ENCODE measurements around the gene SEZ6.

The SEZ6 gene

DNA sequence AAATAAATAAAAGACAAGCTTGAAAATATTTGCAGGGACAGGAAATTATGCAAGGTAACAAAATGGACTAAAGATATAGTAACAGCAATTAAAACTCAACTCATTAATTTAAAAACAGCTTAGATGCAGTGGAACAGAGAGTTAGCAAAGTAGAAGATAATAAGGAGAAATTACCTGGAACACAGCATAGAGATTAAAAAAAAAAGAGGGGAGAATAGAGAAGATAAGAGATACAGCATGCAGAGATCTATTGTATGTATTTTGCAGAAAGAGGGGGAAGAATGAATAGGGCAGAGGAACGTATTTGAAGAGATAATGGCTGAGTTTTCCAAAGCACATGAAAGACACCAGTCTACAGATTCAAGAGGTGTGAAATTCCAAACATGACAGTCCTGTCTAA lies 28.7 kb upstream of the SEZ6 start:
- no peak for DNase-seq (ENCODE audit: low spot score)

DNA sequence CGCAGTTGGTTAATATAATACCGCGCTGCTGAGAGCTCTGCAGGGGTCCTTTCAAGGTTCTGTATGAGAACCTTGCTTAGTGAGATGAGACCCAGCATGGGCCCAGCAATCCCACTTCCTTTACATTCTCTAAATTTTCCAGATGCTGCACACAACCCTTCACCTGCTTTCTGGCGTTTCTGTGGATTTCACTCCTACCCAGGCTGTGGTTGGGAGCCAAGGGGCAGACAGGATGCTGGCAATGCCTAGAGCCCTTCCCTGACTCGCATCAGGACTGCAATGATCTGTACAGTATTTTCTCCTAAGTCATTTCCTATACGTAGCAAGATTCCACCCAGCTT lies 27.0 kb upstream of the SEZ6 start:
- DNase-seq (ENCODE audit: low spot score) = no peak

DNA sequence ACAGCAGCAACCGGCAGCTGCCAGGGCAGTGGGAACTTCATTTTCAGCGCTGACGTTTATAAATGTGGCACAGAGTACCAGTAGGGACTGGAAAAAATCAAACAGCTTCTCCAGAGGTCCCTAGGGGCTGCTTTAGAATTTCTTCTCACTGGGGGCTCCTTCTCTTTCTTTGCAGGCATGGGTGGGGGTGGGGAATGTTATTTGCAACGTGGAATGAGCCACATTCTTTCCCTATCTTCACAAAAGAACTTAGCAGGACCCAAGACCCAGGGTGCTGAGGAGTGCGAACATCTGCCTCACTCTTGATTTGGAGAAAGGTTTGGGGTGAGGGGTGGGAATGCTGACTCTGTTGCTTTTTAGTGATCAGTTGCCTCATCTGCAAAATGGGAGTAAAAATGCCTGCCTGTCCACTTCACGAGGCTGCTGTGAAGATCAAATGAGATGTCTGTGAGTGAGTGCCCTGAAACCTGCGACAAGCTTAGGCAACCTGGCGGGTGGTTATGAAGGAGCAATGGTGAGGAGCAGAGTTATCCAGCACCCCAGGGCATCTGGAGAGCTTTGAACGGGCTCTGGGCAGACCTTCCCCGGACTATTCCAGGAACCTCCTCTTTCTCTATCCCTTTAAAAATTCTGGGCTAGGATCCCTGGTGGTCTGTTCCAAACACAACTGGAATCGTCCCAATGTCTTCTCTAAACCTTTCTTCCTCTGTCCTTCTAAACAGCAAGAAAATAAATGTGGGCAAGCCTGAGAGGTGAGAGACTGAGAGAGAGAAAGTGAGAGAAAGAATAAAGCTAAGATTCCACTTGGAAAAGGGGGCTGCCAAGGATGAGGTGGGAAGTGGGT lies 26.4 kb upstream of the SEZ6 start:
- DNase-seq (ENCODE audit: low spot score) = no peak

GRCh38 chr17:29031488-29031887 lies 25.7 kb upstream of the SEZ6 start:
- DNase-seq (ENCODE audit: low spot score) = no peak

DNA sequence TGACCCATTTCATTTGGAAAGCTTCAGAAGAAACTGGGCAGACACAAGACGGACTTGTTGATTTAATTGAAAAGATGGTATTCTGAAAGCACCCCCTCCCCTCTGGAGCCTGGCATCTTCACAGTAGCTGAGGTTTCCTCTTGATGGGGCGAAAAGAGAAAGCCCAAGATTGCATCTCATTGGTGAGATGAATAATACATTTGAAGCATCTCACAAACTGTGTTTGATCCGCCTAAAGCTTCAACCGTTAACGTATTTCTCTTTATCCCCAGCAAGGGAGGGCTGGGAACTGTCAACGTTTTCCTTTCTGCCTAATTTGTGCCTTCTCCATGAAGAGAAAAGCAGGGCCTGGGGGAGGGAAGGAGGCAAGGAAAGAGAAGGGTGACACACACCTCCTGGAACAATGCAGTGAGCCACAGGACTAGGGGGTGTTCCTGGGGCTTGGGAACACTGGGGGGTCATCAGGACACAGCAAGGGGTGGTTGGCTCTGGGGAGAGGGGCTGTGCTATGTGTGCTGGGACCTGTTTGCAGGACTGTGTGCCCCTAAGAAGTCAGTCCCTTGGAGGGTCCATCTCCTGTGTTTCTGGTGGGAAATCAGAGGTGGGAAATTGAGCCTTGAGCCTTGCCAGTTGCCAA lies 18.6 kb upstream of the SEZ6 start:
- no peak for DNase-seq (ENCODE audit: low spot score)

GRCh38 chr17:29022074-29022473 lies 16.2 kb upstream of the SEZ6 start:
- no peak for DNase-seq (ENCODE audit: low spot score)

DNA sequence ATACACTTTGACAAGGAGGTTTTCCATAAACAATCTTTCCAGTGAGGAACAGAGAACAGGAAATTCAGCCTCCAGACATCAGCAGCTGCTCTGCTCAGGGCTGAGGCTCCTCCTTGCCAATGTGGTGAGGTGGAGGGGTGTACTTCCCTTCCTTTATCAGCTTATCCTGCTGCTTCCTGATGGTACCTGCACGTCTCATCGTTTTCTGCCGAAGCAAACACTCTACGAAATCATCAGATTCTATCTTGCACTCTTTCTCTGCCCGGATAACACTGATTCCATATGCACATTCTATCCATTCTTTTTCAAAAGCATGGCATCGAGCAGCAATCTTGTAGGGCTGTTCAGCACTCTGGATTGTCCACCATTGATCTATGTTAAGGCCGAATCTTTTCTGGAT lies 15.4 kb upstream of the SEZ6 start:
- no peak for DNase-seq (ENCODE audit: low spot score)

- no peak for DNase-seq (ENCODE audit: low spot score)
Observed at GRCh38 chr17:29020576-29020975, 14.7 kb upstream of the SEZ6 start.

GRCh38 chr17:29019475-29020181 lies 13.8 kb upstream of the SEZ6 start:
- no peak for DNase-seq (ENCODE audit: low spot score)

- DNase-seq (ENCODE audit: low spot score) = no peak
Observed at GRCh38 chr17:29018788-29019474, 13.1 kb upstream of the SEZ6 start.

DNA sequence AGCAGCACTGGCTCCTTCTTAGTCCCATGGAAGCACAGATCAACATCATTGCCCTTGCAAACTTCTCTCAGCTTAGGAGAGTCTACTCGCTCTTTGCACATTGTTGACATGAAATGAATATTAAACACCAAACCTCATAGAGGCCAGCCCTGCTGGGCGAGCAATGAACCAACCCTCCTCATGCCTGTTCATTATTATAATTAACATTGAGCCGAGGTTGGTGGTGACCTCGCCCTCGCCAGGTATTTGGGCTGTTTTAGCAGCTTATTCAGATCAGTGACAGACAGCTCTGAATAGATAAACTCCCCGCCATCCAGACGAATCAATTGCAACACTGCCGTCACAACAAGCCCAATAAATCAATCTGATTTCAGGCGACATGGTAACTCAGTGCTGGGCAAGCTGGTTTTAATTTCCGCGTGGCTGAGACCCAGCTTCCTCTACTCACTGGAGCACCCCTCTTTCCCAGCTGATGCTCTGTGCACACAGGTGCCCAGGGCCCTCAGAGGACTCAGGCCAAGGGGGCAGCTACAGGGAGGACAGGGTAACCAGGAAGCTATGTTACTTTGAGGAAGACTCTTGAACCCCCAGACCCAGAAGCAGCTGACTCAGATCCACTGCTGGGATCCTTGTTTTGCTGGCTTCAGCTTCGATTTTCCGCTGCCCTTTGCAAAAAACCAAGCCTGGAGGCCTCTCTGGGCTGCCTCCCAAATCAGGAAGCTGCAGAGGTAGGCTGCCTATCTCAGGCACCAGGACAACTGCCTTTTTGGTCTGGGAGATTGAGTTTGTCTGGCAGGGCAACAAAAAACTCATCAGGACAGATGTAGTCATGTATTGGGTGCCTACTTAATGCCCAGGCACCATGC lies 10.7 kb upstream of the SEZ6 start:
- DNase-seq (ENCODE audit: low spot score) = no peak

GRCh38 chr17:29014716-29015115 lies 8.9 kb upstream of the SEZ6 start:
- DNase-seq (ENCODE audit: low spot score) = no peak

DNA sequence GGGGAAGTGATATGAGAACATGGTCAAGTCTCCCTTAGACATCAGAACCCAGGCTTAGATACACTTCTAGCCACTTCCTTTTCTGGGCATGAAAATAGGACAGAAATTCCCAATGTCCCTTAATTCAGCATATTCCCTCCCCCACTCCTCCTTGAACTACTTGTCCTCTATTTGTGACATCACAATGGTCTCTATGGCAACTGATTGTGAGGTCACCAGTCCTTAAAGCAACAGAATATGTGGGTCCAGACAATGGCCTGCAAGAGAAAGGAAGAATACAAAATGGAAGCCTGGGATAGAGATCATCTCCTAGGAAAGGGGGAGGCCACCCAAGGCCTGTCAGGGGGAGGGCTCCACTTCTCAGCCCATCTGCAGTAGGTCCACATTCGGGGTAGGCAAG lies 6.7 kb upstream of the SEZ6 start:
- DNase-seq (ENCODE audit: low spot score) = no peak

DNA sequence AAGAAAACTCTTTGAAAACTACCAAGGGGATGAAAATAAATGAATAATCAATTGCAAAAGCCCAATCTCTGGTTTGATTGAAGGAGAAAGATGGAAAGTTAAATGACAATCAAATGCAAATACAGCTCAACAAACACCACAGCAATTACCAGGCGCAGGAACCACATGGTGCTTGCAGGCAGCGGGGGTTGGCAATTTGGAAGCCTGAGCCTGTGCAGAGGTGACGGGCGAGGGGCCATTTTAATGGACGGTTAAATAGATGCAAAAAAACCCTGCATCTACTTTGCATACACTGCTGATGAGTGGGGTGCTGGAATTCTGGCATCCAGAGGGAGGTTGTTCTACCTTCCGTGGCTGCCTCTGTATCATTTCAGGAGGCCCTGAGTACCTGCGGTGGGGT lies 4.8 kb upstream of the SEZ6 start:
- DNase-seq (ENCODE audit: low spot score) = no peak

GRCh38 chr17:29010129-29010528 lies 4.3 kb upstream of the SEZ6 start:
- DNase-seq (ENCODE audit: low spot score) = no peak

- no peak for DNase-seq (ENCODE audit: low spot score)
Observed at GRCh38 chr17:29008591-29008990, 2.8 kb upstream of the SEZ6 start.

DNA sequence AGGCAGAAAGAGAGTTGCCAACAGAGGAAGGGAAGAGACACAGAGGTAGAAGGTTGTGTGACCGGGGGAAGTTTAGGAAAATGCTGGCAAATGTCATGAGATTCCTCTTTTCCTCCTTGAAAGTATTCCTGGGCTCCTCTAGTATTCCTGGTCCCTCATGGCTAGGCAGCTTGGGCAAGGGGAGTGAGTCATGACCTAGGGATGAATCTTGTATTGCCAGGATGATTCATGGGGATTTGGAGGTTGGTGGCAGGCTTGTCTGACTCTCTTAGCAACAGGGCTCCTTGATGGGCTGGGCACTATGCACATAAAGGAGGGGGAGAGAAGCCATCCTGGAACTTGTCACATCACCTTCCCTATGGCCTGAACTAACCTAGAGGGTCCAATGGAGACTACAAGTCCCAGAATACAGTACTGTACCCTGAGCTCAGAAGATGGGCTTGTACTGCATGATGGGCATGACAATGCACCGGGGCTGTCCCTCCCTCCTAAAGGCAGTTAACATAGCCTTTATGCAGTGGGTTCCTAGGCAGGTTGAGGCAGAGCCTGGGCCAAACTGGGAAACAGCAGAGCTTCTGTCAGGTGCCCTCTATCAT lies 2.1 kb upstream of the SEZ6 start:
- no peak for DNase-seq (ENCODE audit: low spot score)

GRCh38 chr17:29007456-29007855 lies 1.6 kb upstream of the SEZ6 start:
- DNase-seq (ENCODE audit: low spot score) = no peak

DNA sequence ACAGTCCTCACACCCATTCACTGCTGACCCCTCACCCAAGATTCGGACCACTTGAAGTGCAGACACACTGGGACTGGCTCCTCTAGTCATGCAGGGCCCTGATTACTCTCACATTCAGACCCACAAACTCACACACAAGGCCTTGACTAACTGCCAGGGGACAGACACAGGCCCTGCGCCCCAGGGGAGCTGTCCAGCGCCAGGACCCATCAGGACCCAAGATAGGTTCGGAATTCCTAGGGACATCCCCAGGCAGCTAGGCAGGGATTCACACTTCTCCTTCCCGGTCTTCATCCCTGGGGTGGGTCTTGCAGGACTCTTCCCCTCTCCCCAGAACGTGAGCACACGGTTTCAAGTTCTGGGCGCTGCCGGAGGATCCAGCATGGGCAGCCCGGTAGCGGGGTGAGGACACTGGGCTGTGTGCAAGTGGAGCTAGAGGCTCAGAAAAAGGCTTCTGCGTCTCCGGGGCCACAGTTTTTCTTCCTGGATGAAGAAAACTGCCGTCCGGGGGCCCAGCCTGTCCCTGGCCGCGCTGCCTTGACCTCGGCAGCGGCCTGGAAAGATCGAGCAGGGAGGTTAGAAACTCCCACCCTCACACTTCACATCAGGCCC lies 1.6 kb downstream of the SEZ6 start:
- no peak for DNase-seq (ENCODE audit: low spot score)

DNA sequence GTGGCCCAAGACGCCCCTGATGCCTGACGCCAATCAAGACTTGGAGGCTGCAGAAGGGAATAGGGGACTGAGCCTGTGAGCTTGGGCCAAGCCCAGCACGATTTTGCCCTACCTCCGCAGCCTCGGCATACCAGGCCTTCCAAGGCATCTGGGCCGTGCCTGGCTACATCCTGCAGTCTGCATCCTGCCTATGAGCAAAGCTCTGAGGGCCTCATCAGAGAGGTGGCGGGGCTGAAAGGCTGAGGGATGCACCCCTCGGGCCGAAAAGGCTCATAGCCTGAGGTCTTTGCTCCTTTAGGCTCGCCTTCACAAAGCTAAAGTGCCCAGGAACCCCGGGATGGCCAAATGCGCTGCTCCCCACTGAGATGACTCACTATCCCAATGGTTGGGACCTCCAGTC lies 2.5 kb downstream of the SEZ6 start:
- no peak for DNase-seq (ENCODE audit: low spot score)

- DNase-seq (ENCODE audit: low spot score) = no peak
Observed at GRCh38 chr17:29002811-29003210, 3.0 kb downstream of the SEZ6 start.
